Measurements from ENCODE around the gene ASCC2. TPM values are rescaled to one million over a fixed set of nuclear protein-coding genes. Genes with fewer than 3 reads are reported as not detected.

The ASCC2 gene
- total and polyA plus RNA-seq, 2 of the 4 experiments (the other 2 are of a cell fraction) = 40.0 to 62.2 TPM

- Histone ChIP-seq H2BK5ac (ENCODE audit: low read depth, low read length, poor library complexity, severe bottlenecking) (no peak overlapping the region), H3K9ac (ENCODE audit: low read depth, low read length) (no peak overlapping the region), H3K9me1 (ENCODE audit: insufficient read depth, low read length) (no peaks in the 10 kb centered on the region), H4K8ac (ENCODE audit: low read depth in 2 of 2, low read length in 2 of 2) (no peak overlapping the region), H3K79me1 (ENCODE audit: low read depth in 1 of 2, low read length in 2 of 2) (no peaks in the 10 kb centered on the region; a peak in 1 of 4 replicates), H4K5ac (ENCODE audit: low read depth, low read length) (no peak overlapping the region), H3K23ac (ENCODE audit: low read depth, low read length) (no peak overlapping the region), H3K4me1 (ENCODE audit: control insufficient read depth, insufficient read depth, low read length) (peaks cover 1% of the 10 kb centered on the region; the same call in 1 of the 2 replicates), H3K18ac (ENCODE audit: low read depth, low read length) (no peak overlapping the region), H3K4me3 (ENCODE audit: insufficient read depth, low read depth, low read length) (no peak overlapping the region), H3K4ac (ENCODE audit: low read depth, low read length) (no peak overlapping the region), H3K56ac (ENCODE audit: extremely low read depth, insufficient read depth, low read length) (no peak overlapping the region), H3K9me3 (ENCODE audit: control insufficient read depth, insufficient read depth, low read length) (no peaks in the 10 kb centered on the region), H3K27me3 (ENCODE audit: control insufficient read depth, insufficient read depth, low read length) (no peaks in the 10 kb centered on the region), H2BK20ac (ENCODE audit: low read depth, low read length) (no peak overlapping the region), H3K14ac (replicated peaks; ENCODE audit: low read depth, low read length) (no peak overlapping the region), H2AK5ac (ENCODE audit: low read depth, low read length) (no peak overlapping the region), H3K4me2 (ENCODE audit: low read depth, low read length) (no peak overlapping the region), H2BK120ac (ENCODE audit: low read depth, low read length) (no peak overlapping the region), H2BK15ac (ENCODE audit: low read depth, low read length) (no peak overlapping the region), H3K27ac (ENCODE audit: insufficient read depth, low read length) (no peak overlapping the region), H3K36me3 (ENCODE audit: control insufficient read depth, insufficient read depth, low read length) (peaks cover 50% of the 10 kb centered on the region), H2AK9ac (replicated peaks; ENCODE audit: low read depth, low read length, poor library complexity) (no peak overlapping the region), H4K20me1 (ENCODE audit: insufficient read depth, low read length) (no peaks in the 10 kb centered on the region), H2AFZ (replicated peaks; ENCODE audit: low read length, poor library complexity) (no peak overlapping the region), H4K91ac (ENCODE audit: insufficient read depth, low read depth, low read length) (no peak overlapping the region)
- ChIA-PET POLR2A (ENCODE audit: unreplicated experiment) (interaction anchor here (0.6 kb wide), 1 partner anchor 20 kb away, joined by 11 read pairs; no protein-coding TSS in a partner anchor), CTCF (no interaction called here)
- in situ Hi-C loops (cut with MboI; ENCODE audit: low sequenced_read_pairs) (no loop called here), intact Hi-C loops (cut with micrococcal nuclease) (no loop called here), dilution Hi-C loops (cut with HindIII; ENCODE audit: low sequenced_read_pairs, unreplicated experiment) (no loop called here)
- no peak for TF ChIP-seq ELK1 (IDR thresholded peaks at IDR 0.05; ENCODE audit: borderline replicate concordance, low read depth, low read length)
- TF ChIP-seq CTCF (conservative IDR thresholded peaks at IDR 0.05; ENCODE audit: low read depth, low read length) = 0 out of 2 replicates have a peak, but pooled peaks have one; percentile 1
- ATAC-seq (ENCODE audit: low read depth) (peak; percentile 59; the same call in 1 of the 2 replicates), DNase-seq (no peak)
- WGBS, 2 experiments (ENCODE audit: extremely low coverage in 2 of 2, insufficient read length in 1 of 2) = 80% methylated on average over 1 of the region's 3 CpGs; no CpG with 5 or more reads in 1 of the 2 experiments
- no TSS peak for BruUV-seq (replicated peaks)
Observed at GRCh38 chr22:29813563-29813962, 24.5 kb downstream of the ASCC2 start.

Data from IMR-90 (cell line).